GM04503 (cell line): ENCODE results near the gene GHRHR.

Experiments
- DNase-seq: peaks from one replicate; pipeline ENCODE4 v3.0.0-alpha.2; 2012; ENCODE audit warnings: low read depth

GHRHR gene

DNA sequence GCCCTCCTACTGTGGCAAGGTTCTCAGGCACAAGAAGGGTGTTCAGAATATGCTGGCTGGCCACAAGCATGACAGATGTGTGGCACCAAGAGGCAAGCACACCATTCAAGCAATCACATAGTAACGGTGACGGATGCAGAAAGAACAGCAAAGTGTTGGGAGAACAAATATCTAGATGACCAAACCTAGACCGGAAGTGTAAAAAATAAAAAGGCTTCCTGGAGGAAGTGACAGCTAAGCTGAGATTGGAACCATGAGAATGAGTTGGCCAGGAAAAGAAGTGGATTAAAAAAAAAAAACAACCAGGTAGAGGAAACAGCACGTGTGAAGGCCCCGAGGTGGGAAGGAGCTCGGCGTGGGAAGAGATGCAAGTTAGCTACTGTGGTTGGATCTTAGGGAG, 22.0 kb downstream of the GHRHR start:
- DNase-seq = no peak

DNA sequence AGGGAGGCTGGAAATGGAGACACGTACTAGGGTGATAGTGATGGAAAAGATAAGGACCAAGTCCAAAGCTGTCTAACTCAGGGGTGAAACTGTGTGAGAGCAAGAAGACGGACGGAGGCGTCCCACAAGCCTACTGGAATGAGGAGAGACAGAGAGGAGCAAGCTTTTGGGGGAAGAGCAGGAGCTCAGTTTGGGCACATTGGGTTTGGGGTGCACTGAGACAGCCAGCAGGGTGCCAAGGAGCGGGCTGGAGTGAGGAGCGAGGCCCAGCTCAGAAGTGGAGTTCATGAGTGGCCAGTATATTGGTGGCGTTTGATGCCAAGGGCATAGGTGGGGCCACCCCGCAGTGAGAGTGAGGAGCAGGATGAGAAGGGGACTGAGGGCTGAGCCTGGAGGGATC, 22.6 kb downstream of the GHRHR start:
- no peak for DNase-seq

DNA sequence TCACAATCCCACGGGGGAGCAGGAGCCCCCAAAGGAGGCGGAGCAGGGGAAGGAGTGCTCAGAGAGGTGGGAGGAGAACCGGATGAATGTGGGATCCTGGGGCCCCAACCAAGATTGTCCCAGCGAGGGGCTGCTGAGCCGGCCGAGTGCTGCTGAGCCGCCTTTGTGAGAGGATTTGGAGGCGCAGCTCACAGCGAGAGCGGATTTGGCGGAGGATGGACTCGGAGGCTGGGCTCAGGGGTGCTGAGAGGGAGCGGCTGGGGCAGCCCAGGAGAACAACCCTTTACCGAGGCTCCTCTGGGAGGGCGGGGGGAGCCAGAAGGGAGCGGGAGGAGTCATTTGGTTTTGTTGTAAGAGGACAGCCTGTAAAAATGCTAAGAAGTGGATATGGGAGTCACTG, 23.0 kb downstream of the GHRHR start:
- DNase-seq = no peak

DNA sequence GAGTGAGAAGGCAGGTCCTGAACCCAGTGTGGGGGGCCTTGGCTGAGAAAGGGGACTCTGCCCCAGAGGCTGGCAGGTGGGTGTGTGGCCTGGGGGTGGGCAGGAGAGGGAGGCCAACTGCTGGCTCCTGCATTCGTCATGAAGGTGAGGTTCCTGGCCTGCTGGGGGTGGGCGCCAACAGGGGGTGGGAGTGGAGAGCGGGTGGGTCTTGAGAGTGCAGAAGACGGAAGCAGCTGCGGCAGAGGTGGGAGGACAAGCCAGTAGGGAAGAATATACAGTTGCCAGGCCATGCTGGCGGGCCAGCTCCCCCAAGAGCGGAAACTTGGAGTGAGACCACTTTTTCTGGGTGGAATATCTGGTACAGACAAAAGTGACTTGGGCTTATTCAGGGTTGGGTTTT, 23.4 kb downstream of the GHRHR start:
- no peak for DNase-seq

DNA sequence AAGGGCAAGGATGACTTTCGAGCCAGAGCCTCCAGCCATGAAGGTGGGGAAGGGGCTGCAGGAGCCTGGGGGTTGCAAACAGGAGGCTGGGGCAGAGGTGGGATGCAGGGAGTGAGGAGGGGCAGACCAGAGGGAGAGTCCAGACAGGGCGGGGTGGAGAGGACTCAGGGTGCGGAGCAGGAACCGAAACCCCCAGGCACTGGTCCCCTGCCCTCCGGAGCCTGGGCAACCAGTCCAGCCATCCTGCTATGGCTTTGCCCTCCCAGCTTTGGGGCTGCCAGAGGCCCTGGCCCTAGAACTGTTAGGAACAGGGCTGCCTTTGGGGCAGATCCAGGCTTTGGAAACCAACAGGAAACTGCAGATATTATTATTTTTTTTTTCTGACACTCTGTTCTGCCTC, 24.2 kb downstream of the GHRHR start:
- no peak for DNase-seq

DNA sequence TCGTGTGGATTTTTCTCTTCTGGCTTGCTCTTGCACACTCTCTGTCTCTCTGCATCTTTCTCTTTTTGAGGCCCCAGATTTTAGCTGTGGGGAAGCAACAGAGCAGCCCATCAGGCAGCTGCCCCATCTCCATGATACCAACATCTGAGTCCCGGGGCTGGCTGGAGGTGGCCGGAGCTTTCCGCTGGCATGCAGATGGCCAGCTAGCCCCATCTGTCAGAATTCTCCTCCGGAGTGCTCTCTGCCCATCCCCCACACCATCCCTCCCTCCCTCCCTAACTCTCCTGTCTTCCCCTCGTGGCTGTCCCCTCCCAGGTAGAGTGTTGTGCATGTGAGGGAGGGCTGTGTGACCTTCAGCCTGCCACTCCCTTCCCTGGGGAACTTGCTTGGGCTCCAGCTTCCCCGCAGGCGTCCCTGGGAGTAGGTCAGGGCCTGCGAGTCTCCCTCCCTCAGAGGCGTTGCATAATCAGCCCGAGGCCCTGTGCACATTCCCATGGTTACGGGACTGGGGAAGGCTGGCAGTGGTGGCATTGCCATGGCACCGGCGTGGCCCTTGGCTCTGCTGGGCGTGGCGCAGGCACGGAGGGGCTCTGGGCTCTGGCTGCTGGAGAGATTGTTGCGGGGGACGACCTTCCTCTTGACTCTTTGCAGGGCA, 24.7 kb downstream of the GHRHR start:
- DNase-seq = no peak

DNA sequence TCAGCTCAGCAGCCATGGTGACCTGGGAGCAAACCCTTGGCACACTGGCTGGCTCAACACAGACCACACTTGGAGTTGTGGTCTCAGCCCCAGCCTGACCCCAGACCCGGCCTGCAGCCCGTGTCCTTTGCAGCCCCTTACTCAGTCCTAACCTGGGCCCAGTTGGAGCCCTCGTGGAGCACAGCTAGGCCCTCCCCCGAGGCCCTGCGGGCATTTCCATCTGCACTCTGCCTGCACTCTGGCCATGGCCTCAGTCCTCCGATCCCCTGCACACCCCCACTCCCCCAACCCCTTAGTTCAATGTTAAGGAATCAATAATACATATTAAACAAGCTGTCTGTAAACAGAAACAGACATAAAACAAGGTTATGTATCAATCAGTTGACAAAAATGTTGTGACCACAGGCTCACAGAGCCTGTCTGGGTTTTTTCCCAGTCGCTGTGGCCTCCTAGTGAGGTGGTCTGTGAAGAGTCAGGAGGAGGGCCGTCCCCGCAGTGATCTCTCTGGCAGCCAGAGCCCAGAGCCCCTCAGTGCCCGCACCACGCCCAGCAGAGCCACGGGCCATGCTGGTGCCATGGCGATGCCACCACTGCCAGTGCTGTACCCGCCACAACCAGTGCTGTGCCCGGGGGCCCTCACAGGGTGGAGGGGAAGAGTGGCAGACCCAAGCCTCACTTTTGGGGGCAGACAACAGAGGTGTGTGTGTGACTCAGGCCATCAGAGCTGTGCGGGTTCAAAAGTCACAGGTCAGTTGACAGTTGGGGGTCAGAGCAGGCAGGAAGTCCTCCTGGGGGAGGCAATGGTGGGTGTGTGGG, 25.5 kb downstream of the GHRHR start:
- no peak for DNase-seq

DNA sequence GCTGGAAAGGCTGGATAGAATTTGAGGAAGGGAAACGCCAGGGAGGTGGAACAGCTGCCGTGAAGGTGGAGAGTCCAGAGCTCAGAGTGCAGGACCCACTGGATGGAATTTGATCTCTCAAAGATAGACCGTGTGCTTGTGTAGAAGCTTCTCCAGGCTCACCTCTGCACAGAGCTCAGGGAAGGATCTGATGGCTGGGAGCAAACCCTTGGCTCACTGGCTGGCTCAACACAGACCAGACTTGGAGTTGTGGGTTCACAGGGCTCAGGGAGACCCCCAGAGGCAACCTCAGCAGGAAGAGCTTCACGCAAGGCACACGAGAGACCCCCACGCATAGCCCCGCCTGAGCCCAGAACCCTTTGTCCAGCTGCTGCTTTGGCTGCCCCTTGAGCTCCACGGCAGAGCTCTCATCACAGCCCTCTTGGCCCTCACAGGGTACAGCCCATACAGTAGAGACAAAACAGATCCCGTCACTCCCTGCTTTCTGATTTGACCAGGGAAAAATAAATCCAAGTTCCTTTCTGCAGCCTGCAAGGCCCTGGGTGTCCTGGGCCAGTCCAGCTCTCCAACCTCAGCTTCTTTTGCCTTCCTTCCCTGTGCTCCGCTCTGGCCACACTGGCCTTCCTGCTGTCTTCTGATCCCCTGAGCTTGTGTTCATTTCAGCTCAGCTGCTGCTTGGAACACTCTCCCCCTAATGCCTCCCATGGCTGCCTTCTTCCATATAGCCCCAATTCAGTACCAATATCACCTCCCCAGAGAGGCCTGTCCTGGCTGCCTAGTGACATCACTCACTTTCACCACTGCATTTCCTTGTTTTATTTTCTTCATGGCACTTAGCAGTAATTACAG, 26.3 kb downstream of the GHRHR start:
- DNase-seq = no peak

DNA sequence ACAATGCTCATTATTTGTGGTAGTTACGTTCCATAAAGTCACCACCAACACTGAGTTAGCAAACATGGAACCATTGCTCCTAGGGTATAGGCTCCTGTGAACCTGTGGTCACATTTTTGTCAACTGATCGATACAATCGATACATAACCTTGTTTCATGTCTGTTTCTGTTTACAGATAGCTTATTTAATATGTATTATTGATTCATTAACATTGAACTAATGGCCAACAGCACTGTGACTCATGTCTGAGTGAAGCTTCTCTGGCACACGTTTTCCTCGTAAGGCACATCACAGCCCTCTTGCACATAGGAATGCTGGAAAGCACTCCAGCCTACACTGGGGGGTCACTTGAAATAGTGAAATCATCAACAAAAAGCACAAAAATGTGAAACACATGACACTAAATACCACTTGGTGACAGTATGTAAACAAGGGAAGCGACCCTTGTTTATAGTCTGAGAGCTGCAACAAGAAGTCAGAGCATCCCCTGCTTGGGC, 27.0 kb downstream of the GHRHR start:
- DNase-seq = no peak

DNA sequence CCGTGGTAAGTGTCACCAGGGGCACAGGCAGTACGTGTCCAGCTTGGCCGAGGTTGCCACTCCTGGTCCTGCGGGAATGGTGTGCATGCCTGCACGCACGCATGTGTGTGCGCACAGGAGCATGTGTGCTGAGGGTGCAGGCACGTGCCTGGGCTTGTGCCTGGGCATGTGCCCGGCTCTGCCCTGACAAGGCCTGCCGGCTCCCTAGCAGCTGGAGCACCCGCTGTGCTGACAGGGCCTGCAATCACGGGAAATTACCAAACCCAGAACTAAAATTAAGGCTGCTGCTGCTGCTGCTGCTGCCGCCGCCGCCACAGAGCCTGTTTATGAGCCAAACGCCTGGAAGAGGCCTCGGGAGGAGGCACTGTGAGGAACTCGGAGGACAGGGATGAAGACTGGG, 28.7 kb downstream of the GHRHR start:
- no peak for DNase-seq

DNA sequence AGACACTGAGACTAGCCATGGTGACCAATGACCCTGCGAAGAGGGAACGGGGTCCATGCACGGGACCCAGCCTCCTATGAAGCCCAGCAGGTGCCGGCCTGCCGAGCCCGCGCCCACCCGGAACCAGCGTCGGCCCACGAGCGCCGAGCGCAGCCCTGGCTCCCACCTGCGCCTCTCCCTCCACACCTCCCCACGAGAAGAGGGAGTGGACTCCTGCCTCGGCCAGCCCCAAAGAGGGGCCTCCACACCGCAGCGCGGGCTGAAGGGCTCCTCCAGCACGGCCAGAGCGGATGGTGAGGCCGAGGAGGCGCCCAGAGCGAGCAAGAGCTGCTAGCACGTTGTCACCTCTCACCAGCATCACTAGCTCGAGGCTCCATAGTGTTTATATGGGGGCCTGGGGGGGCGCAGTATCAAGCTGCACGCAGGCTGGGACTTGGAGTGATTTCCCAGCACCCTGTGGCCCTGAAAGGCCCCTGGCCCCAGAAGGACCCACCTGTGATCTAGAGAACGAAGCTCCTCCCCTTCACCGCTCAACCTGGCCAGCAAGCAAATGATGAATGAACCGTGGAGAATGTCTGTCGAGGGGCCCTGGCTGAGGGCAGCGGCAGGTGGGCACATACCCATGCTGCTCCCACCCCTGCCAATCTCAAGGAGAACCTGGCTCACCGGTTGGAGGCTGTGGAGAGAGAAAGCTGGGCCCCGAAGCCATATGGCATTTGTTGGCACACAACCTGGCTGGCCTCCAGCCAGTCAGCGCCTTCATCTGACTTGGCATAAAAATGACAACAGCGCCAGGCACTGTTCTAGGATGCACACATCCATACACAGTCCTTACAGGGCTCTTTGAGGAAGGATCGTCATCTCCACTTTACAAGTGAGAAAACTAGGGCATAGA, 30.7 kb downstream of the GHRHR start:
- DNase-seq = no peak

DNA sequence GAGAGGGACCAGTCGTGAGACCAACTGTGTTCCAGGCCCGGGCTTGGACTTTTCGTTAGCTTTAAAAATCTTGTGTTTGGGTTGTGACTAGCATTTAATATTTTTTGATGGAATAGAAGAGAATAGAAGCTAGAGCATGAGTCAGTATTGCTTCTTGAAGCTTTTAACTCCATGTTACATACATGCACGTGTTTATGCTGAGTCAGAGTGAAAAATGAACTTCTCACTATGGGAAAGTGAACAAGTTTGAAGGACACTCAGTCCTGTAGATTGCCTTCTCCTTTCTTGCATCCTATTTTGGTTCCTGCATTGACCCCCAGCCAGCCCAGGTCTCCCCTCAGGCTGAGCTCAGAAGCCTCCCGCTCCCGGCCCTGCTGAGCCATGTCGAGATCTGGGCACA, 31.8 kb downstream of the GHRHR start:
- no peak for DNase-seq

DNA sequence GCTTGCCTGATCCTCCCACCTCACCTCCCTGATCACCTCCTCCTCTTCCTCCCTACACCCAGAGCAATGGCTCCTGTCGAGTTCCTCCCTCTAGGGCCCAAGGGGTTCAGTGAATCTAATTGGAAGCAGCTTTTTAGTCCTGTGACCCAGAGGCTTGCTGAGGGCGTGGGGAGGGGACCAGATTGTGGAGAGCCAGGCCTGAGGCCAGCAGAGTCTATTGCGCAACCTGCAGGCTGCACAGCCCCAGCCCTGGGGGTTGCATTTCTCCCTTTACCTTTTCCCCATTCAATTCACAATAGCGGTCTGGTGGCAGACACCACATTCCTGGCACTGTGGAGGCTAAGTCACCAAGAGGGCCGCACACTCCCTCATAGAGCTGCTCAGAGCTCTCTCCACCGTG, 32.5 kb downstream of the GHRHR start:
- DNase-seq = no peak

DNA sequence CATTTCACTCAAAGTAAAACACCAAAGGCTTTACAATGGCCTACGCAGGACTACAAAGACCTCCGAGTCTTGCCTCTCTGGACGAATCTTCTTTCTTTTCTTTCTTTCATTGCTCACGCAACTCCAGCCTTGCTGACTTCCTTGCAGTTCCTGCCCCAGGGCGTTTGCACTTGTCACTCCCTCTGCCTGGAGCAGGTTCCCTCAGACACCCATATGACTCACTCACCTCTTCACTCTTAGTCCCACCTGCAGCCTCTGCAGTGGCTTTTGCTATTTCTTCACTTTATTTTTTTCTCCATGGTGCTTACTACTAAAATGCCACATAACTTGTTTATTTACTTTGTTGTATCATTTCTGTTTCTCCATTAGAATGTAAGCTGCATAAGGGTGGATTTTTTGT, 33.1 kb downstream of the GHRHR start:
- no peak for DNase-seq

DNA sequence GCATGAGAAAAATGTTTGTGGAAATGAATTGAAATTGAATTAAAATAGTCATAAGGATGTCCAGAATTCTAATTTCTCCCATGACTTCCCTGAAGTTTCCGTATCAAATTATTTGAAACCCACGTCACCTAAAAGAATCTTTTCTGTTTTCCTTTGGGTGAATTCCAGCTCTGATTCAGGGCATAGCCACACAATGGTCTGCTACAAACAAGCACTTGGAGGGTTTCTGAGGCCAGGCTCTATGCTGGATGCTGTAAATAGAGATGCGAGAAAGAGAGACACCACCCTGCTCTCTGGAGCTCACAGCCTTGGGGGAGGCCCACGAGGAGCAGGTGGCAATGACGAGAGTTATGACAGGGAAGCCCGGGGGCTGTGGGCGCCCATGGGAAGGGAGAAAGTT, 33.6 kb downstream of the GHRHR start:
- DNase-seq = no peak

DNA sequence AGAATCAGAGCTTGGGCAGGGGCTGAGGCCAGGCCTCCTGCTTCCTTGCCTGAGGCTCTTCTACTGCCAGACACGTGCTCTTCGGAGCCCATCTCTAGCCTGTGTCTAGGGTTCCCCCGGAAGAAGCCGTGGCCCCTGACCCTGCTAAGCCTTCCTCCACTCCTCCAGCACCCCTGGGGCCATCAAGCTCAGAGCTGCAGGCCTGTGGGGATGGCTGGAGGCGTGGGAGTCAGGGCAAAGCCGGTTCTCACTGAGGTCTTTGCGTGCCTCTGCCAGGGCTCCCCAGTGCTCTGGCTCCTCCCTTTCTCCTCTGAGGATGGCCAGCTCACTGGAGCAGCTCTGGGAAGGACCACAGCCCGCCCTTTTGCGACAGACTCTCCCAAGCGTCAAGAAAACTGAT, 34.4 kb downstream of the GHRHR start:
- DNase-seq = no peak

DNA sequence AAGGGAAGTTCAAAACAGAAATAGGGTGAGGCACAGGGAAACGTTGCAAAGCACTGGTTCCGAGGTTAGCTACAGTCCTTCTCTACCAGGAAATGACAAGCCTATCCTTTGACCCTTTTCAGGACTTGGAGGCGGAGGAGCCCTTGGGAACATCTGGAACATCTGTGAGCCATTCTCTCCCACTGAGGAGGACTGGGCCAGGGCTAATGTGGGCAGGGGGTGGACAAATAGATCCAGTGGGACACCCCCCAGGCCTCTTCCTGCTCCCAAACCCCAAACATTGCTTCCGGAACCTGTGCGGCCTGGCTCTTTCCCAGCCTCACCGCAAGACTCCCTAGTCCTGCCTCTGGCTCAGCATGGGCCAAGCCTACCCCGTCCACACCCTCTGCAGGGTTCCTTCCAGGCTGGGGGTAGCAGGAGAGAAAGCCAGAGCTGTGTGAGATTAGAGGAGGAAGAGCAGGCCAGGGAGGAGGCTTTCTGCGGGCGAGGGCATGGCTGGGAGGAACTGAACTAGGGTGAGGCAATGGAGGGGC, 36.5 kb downstream of the GHRHR start:
- DNase-seq = no peak

DNA sequence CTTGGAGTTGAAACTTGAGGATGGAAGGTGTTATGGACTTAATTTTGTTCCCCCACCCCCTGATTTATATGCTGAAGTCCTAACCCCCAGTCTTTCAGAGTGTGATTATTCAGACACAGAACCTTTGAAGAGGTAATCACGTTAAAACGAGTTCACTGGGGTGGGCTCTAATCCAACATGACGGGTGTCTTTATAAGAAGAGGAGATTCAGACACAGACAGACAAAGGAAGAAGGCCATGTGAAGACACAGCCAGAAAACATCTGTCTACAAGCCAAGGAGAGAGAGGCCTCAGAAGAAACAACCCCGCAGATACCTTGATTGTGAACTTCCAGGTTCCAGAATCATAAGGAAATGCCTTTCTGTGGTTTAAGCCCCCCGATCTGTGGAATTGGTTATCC, 37.0 kb downstream of the GHRHR start:
- no peak for DNase-seq

DNA sequence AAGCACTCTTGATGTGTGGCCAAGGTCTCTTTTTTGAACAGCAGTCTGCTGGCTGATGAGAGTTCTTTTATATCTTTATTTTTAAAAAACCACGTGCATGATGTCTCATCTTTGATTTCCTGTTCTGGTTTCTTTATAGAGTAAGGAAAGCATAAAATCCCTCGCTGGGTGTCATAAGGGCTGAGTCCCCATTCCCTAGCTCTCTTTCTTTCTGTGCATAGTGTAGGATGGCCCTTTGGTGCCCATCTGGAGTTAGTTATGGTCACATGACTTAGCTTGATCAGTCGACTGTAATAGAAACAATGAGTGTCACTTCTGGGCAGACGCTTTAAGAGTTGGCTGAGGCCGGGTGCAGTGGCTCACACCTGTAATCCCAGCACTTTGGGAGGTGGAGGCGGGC, 38.5 kb downstream of the GHRHR start:
- no peak for DNase-seq

DNA sequence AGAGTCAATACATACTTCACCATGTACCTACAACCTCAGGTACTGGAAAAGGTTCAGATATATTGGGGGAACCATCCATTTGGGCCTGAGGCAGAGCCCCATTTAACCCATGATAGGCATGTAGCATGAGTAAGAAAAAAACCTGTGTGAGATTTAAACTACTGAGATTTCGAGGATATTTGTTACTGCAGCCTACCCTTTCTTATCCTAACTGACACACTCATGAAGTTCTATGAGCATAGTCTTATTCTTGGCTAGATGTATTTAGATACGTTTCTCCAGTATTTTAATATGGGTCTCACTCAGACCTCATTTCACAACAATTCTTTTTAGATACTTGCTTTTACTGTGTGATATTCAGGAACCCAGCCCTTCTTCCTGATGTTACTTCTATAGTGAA, 39.3 kb downstream of the GHRHR start:
- no peak for DNase-seq

DNA sequence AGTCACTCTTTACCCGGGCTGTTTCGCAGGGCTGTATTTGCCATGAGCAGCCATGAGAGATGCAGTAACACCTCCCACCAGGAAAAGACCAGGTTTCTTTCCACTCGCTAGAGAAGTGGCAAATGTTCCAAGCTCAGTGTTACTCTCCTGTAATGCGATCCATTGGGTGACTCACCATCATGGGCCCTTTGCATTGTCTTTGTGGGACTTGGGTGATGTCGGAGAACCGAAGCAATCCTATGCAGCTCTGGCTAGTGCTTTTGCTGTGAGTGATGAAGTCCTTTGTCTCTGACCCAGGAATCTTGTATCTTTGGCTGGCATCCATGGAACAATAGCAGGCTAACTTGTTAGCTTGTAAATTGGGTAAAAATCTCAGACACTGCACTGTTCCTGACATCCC, 40.0 kb downstream of the GHRHR start:
- no peak for DNase-seq

DNA sequence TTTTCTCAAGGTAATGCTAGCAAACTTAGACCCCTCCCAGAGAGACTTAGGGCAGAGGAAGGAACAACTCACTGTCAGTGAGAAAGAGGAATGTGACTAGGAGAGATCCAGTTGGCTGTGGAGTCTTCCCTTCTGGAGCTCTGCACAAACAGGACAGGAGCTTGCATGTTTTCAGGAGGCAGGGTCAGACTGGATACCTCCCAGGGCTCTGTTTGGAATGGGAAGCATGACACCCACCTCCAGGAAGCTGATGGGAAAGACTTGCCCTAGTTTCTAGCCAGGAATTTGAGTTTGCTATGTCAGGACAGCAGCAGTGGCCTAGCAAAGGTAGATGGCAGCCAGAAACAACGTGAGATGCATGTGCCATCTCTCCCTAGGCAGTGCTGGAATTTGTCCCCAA, 40.6 kb downstream of the GHRHR start:
- DNase-seq = no peak
